K562 (cell line): Measurements from ENCODE around the gene SUGP1. TPM values are rescaled to one million over a fixed set of nuclear protein-coding genes. Genes with fewer than 3 reads are reported as not detected.
A peak's percentile ranks its signal among the peaks of the same experiment; 100 is the strongest.

Experiments
- ATAC-seq: fragments of 200-7000 bp; cut with Tn5 transposase; 3 replicates; pipeline ENCODE4 v1.9.1; 2020; ENCODE audit warnings: moderate library complexity
- BruUV-seq: library from RNA; stranded (reverse); fragments of 400-500 nt; replicated peaks from 2 replicates; lab custom pipeline; 2021; lab: Mats Ljungman, UMichigan
- CTCF ChIA-PET: fragments of 300-600 bp; formaldehyde crosslinking; extraction: SDS; loops from one replicate; lab custom pipeline; 2021; ENCODE audit warnings: low intra/inter-chr PET ratio; lab: Yijun Ruan, JAX
- POLR2A ChIA-PET: fragments of 300-600, 350-650 bp; sonication (Branson Sonifier 250); formaldehyde crosslinking; extraction: SDS; loops from one replicate; lab custom pipeline; 2021; ENCODE audit warnings: antibody characterized with exemption, inconsistent platforms; lab: Yijun Ruan, JAX
- DNase-seq, 4 experiments: peaks; one replicate each; pipeline versions ENCODE4 v3.0.0 to v3.0.0-alpha.2; 2011 to 2018; ENCODE audit warnings: low spot score in 3 of 4, mixed read lengths in 3 of 4; ENCODE audit errors: extremely low read depth in 1 of 4
- FAIRE-seq: peaks from 2 replicates; lab custom pipeline; 2011; peaks lifted over from hg19 to GRCh38; lab: Jason Lieb, UNC
- H2AFZ ChIP-seq: 2 replicates; pipeline ENCODE4 v1.6.0; 2011; ENCODE audit warnings: low read depth, low read length, control low read depth, inconsistent platforms
- H3K27ac ChIP-seq: fragments of 200-600 bp; 3 replicates; pipeline ENCODE4 v1.8.0; 2011; ENCODE audit warnings: low read depth, mild to moderate bottlenecking, control low read depth, inconsistent platforms, low read length, moderate library complexity, mixed read lengths; ENCODE audit errors: extremely low read depth
- H3K27me3 ChIP-seq, 2 experiments: fragments of 300-600 bp in 1 of 2; 2 replicates in 1 of 2; 3 replicates in 1 of 2; pipeline versions ENCODE4 v1.6.0 to v1.8.0; 2011; ENCODE audit warnings: inconsistent platforms in 2 of 2, low read length in 2 of 2, mild to moderate bottlenecking in 1 of 2, mixed read lengths in 1 of 2, moderate library complexity in 1 of 2; ENCODE audit not compliant: control insufficient read depth in 2 of 2, insufficient read depth in 2 of 2
- H3K36me3 ChIP-seq: fragments of 300-600 bp; 3 replicates; pipeline ENCODE4 v1.8.0; 2011; ENCODE audit warnings: mild to moderate bottlenecking, low read length, inconsistent platforms; ENCODE audit not compliant: control insufficient read depth, insufficient read depth
- H3K4me1 ChIP-seq, 2 experiments: fragments of 200-600 bp in 1 of 2; replicated peaks in 1 of 2; 2 replicates in 1 of 2; 3 replicates in 1 of 2; pipeline versions ENCODE4 v1.5.1 to v1.8.0; 2011; ENCODE audit warnings: inconsistent platforms in 2 of 2, low read length in 2 of 2, mild to moderate bottlenecking in 1 of 2, mixed read lengths in 1 of 2, moderate library complexity in 1 of 2; ENCODE audit not compliant: control insufficient read depth in 2 of 2, insufficient read depth in 2 of 2
- H3K4me2 ChIP-seq: 2 replicates; pipeline ENCODE4 v1.6.1; 2011; ENCODE audit warnings: low read length, control low read depth, inconsistent platforms, mixed read lengths; ENCODE audit not compliant: insufficient read depth
- H3K4me3 ChIP-seq: fragments of 200-600 bp; sonication (generic), shearing (Covaris generic); 2 replicates; pipeline ENCODE4 v1.5.1; 2016; ENCODE audit warnings: control low read depth, inconsistent platforms
- H3K79me2 ChIP-seq: fragments of 200-600 bp; 3 replicates; pipeline ENCODE4 v1.8.0; 2011; ENCODE audit warnings: low read length, inconsistent platforms; ENCODE audit not compliant: control insufficient read depth, insufficient read depth
- H3K9ac ChIP-seq, 2 experiments: 2 replicates each; pipeline versions ENCODE4 v1.6.0 to v1.6.1; 2011; ENCODE audit warnings: low read depth in 2 of 2, low read length in 2 of 2, control low read depth in 1 of 2, inconsistent platforms in 1 of 2, mild to moderate bottlenecking in 1 of 2, mixed read lengths in 1 of 2; ENCODE audit not compliant: insufficient read depth in 1 of 2
- H3K9me1 ChIP-seq: one replicate; pipeline ENCODE4 v1.6.0; 2011; ENCODE audit warnings: inconsistent platforms, mild to moderate bottlenecking, low read length, moderate library complexity; ENCODE audit not compliant: control insufficient read depth, insufficient read depth
- H3K9me3 ChIP-seq: replicated peaks from 2 replicates; pipeline ENCODE4 v1.5.1; 2011; ENCODE audit warnings: low read depth, low read length, inconsistent platforms; ENCODE audit not compliant: control insufficient read depth, insufficient read depth
- H4K20me1 ChIP-seq: replicated peaks from 2 replicates; pipeline ENCODE4 v1.6.1; 2011; ENCODE audit warnings: low read length, inconsistent platforms, mixed read lengths; ENCODE audit not compliant: control insufficient read depth, insufficient read depth
- ADNP ChIP-seq: fragments of 200-800 bp; sonication (Bioruptor generic); IDR thresholded peaks from 2 replicates; pipeline ENCODE4 v1.6.1; 2016; ENCODE audit warnings: missing genetic modification characterization, missing compliant biosample characterization
- HNRNPH1 ChIP-seq: fragments of 200-400 bp; formaldehyde crosslinking; optimal IDR thresholded peaks from 2 replicates; pipeline ENCODE3; 2017; ENCODE audit warnings: low read depth, mild to moderate bottlenecking, low read length, moderate library complexity
- MAFF ChIP-seq: IDR thresholded peaks from 2 replicates; pipeline ENCODE4 v1.6.1; 2012; ENCODE audit warnings: low read length, improper control_type of control experiment
- MEF2D ChIP-seq: conservative IDR thresholded peaks from 2 replicates; pipeline ENCODE4 v1.6.1; 2016; ENCODE audit warnings: low read depth, missing genetic modification characterization, missing compliant biosample characterization
- NCOA2 ChIP-seq, 2 experiments: fragments of 450-650 bp; IDR thresholded peaks; 2 replicates each; pipeline ENCODE4 v1.6.1; 2018; ENCODE audit warnings: mild to moderate bottlenecking in 2 of 2, moderate library complexity in 1 of 2; ENCODE audit not compliant: partially characterized antibody in 2 of 2
- SIN3B ChIP-seq: fragments of 450-650 bp; IDR thresholded peaks from 2 replicates; pipeline ENCODE4 v1.6.1; 2017; ENCODE audit warnings: low read depth, mild to moderate bottlenecking, moderate library complexity
- ZNF263 ChIP-seq: sonication (generic); formaldehyde crosslinking; IDR thresholded peaks from 2 replicates; pipeline ENCODE4 v1.8.0; 2022; ENCODE audit warnings: mild to moderate bottlenecking, missing genetic modification reagents, borderline replicate concordance
- WGBS: fragments of 100-300 bp; shearing (Covaris generic); methylation state at CpG from one replicate; pipeline ENCODE4 v1.1.6; 2016; ENCODE audit warnings: low coverage, mixed read lengths; ENCODE audit not compliant: insufficient coverage; ENCODE audit errors: missing lambda C conversion rate; 5-methylcytosine and 5-hydroxymethylcytosine counted together
- in situ Hi-C: fragments of 300-500 bp; cut with MboI; formaldehyde crosslinking; loops from 4 replicates; pipeline ENCODE4 v1.15.0; 2018; ENCODE audit warnings: inconsistent platforms, mixed read lengths
- intact Hi-C: fragments of 100-400 bp; cut with micrococcal nuclease; formaldehyde crosslinking; loops from 2 replicates; pipeline ENCODE4 v1.14.2; 2022
- polyA plus RNA-seq, 8 experiments: library from polyadenylated mRNA; depleted of rRNA in 4 of 8; stranded (reverse) in 5 of 8; unstranded in 3 of 8; fragments of >200 nt; fragmentation: Nextera tagmentation in 2 of 8; fragmentation: Illumina TruSeq in 1 of 8; extraction: Ambion mirVana in 2 of 8; extraction: Trizol in 1 of 8; gene quantifications; 2 replicates each; pipeline versions ENCODE4 v1.2.1 to v1.2.3, GENCODE V29; 2011 to 2014; ENCODE audit warnings: inconsistent platforms in 1 of 8, missing spikeins in 1 of 8
- total RNA-seq, 7 experiments: library from RNA; depleted of rRNA in 6 of 7; stranded (reverse); fragments of >200 nt in 6 of 7; fragmentation: Illumina TruSeq in 2 of 7; extraction: Trizol in 2 of 7; gene quantifications; 2 replicates each; pipeline versions ENCODE4 v1.2.1 to v1.2.3, GENCODE V29; 2011 to 2021; ENCODE audit warnings: low replicate concordance in 1 of 7
- TF ChIP-seq, protein P1 (sequence below): sonication (generic); formaldehyde crosslinking; IDR thresholded peaks from 2 replicates; pipeline ENCODE4 v1.8.0; 2023; ENCODE audit warnings: mild to moderate bottlenecking, missing genetic modification reagents
- TF ChIP-seq, protein P2 (sequence below), 3 experiments: IDR thresholded peaks in 2 of 3; conservative IDR thresholded peaks in 1 of 3; 2 replicates each; pipeline ENCODE4 v1.5.1; 2011 to 2012; ENCODE audit warnings: low read length in 3 of 3, mild to moderate bottlenecking in 3 of 3, control low read depth in 2 of 3, improper control_type of control experiment in 1 of 3, inconsistent platforms in 1 of 3, low read depth in 1 of 3, mixed read lengths in 1 of 3, moderate library complexity in 1 of 3; ENCODE audit not compliant: insufficient read depth in 2 of 3

Gene SUGP1
- total and polyA plus RNA-seq, 9 of the 15 experiments (the other 6 are each of a cell fraction or from before 2014, with no cell fraction given), result 1.0 to 53.3 (median 32.4) TPM

DNA sequence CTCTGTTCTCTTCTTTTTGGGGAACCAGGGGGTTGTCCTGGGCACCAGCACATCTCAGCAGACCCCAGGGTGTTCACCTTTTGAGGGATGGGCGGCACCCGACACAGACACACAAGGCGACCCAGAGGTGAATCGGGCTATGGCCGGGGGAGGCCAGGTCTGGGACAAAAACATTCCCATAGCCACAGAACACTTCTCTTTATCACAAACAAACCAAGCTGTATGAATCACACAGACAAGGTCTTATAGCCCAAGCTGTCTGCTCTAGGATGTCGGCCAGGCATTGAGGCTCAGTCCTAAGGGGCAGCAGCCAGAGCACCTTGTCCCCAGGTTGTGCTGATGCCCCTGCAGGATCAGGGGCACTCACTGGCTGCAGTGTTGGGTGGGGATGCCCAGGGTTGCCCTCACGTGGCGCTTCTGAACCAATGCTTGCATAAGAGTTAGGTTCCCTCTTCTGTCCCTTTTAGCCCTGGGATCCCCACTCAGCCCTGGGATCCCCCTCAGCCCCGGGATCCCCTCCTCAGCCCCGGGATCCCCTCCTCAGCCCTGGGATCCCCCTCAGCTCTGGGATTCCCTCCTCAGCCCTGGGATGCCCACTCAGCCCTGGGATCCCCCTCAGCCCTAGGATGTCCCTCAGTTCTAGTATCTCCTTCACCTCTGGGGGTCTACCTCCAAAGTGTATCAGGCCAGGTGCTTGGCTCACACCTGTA, 27.2 kb upstream of the SUGP1 start:
- H3K4me1 ChIP-seq, result peaks cover 0 to 15% of the 10 kb centered on the region in 2 experiments; a peak in 2 of 5 replicates
- H3K27ac ChIP-seq, result no peak overlapping the region
- no peak overlapping the region for H3K4me3 ChIP-seq
- DNase-seq, result no peak
- no peak for FAIRE-seq
- ATAC-seq, result no peak
- no peaks in the 10 kb centered on the region for H3K79me2 ChIP-seq
- no peaks in the 10 kb centered on the region for H3K9me1 ChIP-seq
- intact Hi-C loops, result no loop called here
- no TSS peak for BruUV-seq
- H3K36me3 ChIP-seq, result peaks cover 69% of the 10 kb centered on the region; the same call in 2 of the 3 replicates
- in situ Hi-C loops, result no loop called here
- H4K20me1 ChIP-seq, result no peaks in the 10 kb centered on the region
- CTCF ChIA-PET, result no interaction called here
- no peaks in the 10 kb centered on the region for H3K9me3 ChIP-seq
- H2AFZ ChIP-seq, result no peak overlapping the region
- no peak for TF ChIP-seq MAFF
- TF ChIP-seq NCOA2 (IDR thresholded peaks at IDR 0.05; ENCODE audit: partially characterized antibody in 2 of 2), result no peak
- TF ChIP-seq, protein P1, sequence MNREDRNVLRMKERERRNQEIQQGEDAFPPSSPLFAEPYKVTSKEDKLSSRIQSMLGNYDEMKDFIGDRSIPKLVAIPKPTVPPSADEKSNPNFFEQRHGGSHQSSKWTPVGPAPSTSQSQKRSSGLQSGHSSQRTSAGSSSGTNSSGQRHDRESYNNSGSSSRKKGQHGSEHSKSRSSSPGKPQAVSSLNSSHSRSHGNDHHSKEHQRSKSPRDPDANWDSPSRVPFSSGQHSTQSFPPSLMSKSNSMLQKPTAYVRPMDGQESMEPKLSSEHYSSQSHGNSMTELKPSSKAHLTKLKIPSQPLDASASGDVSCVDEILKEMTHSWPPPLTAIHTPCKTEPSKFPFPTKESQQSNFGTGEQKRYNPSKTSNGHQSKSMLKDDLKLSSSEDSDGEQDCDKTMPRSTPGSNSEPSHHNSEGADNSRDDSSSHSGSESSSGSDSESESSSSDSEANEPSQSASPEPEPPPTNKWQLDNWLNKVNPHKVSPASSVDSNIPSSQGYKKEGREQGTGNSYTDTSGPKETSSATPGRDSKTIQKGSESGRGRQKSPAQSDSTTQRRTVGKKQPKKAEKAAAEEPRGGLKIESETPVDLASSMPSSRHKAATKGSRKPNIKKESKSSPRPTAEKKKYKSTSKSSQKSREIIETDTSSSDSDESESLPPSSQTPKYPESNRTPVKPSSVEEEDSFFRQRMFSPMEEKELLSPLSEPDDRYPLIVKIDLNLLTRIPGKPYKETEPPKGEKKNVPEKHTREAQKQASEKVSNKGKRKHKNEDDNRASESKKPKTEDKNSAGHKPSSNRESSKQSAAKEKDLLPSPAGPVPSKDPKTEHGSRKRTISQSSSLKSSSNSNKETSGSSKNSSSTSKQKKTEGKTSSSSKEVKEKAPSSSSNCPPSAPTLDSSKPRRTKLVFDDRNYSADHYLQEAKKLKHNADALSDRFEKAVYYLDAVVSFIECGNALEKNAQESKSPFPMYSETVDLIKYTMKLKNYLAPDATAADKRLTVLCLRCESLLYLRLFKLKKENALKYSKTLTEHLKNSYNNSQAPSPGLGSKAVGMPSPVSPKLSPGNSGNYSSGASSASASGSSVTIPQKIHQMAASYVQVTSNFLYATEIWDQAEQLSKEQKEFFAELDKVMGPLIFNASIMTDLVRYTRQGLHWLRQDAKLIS (CRISPR knock-in tag), result no peak
- TF ChIP-seq, protein P2, sequence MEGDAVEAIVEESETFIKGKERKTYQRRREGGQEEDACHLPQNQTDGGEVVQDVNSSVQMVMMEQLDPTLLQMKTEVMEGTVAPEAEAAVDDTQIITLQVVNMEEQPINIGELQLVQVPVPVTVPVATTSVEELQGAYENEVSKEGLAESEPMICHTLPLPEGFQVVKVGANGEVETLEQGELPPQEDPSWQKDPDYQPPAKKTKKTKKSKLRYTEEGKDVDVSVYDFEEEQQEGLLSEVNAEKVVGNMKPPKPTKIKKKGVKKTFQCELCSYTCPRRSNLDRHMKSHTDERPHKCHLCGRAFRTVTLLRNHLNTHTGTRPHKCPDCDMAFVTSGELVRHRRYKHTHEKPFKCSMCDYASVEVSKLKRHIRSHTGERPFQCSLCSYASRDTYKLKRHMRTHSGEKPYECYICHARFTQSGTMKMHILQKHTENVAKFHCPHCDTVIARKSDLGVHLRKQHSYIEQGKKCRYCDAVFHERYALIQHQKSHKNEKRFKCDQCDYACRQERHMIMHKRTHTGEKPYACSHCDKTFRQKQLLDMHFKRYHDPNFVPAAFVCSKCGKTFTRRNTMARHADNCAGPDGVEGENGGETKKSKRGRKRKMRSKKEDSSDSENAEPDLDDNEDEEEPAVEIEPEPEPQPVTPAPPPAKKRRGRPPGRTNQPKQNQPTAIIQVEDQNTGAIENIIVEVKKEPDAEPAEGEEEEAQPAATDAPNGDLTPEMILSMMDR (IDR thresholded peaks at IDR 0.05 in 2 of 3, conservative IDR thresholded peaks at IDR 0.05 in 1 of 3; ENCODE audit: insufficient read depth in 2 of 3, low read depth in 1 of 3, low read length in 3 of 3), result no peak
- TF ChIP-seq SIN3B, result no peak
- no peak for TF ChIP-seq ZNF263
- TF ChIP-seq ADNP (tag), result no peak
- TF ChIP-seq MEF2D (tag), result no peak
- no peak for TF ChIP-seq HNRNPH1
- H3K9ac ChIP-seq, result peak overlapping the region in 1 of 2 experiments; percentile 9; a peak in 1 of 4 replicates
- H3K4me2 ChIP-seq, result no peak overlapping the region
- POLR2A ChIA-PET, result interaction anchor here (0.5 to 1.2 kb wide), 7 partner anchors 10 to 222 kb away, joined by 3 read pairs; no protein-coding TSS in a partner anchor
- WGBS, result 81% methylated on average over 10 of the region's 10 CpGs
- H3K27me3 ChIP-seq, result no peaks in the 10 kb centered on the region
